Left lung (tissue), 10 donors: ENCODE measurements around the gene SLC52A3. TPM values are rescaled to one million over a fixed set of nuclear protein-coding genes. Genes with fewer than 3 reads are reported as not detected.
A peak's percentile ranks its signal among the peaks of the same experiment; 100 is the strongest.

Source experiments
- ATAC-seq: fragments of 200-7000 bp; cut with Tn5 transposase; one replicate; pipeline ENCODE4 v1.9.1; 2020; ENCODE audit warnings: moderate library complexity
- DNase-seq, 4 donors: peaks; one replicate each; pipeline ENCODE4 v3.0.0-alpha.2; 2013 to 2020
- H3K27ac ChIP-seq, 2 donors: fragments of 200-600 bp; sonication (generic) in 1 of 2; one replicate each; pipeline versions ENCODE4 v1.5.0 to v1.8.0; 2020 to 2021
- H3K27me3 ChIP-seq, 2 donors: fragments of 200-600 bp; sonication (generic) in 1 of 2; one replicate each; pipeline versions ENCODE4 v1.5.0 to v1.8.0; 2020 to 2021
- H3K36me3 ChIP-seq, 2 donors: fragments of 200-600 bp; sonication (generic) in 1 of 2; one replicate each; pipeline versions ENCODE4 v1.5.0 to v1.8.0; 2020 to 2021
- H3K4me1 ChIP-seq, 2 donors: fragments of 200-600 bp; one replicate each; pipeline ENCODE4 v1.8.0; 2021
- H3K4me3 ChIP-seq, 2 donors: fragments of 200-600 bp; sonication (generic) in 1 of 2; one replicate each; pipeline versions ENCODE4 v1.5.0 to v1.8.0; 2020 to 2021; ENCODE audit warnings: mild to moderate bottlenecking in 1 of 2
- H3K9me3 ChIP-seq, 2 donors: fragments of 200-600 bp; sonication (generic) in 1 of 2; one replicate each; pipeline versions ENCODE4 v1.5.0 to v1.8.0; 2020 to 2021
- CTCF ChIP-seq, 2 donors: fragments of 200-600 bp; sonication (generic) in 1 of 2; IDR thresholded peaks; one replicate each; pipeline versions ENCODE4 v1.5.0 to v1.8.0; 2021; ENCODE audit warnings: antibody characterized with exemption in 2 of 2
- intact Hi-C, 2 donors: fragments of 100-400 bp; cut with DNase I; formaldehyde crosslinking; loops; one replicate each; pipeline versions ENCODE4 v1.11.2 to v1.14.2; 2022
- polyA plus RNA-seq, 6 donors: library from polyadenylated mRNA; unstranded; fragments of 120-200 nt; gene quantifications; one replicate each; pipeline ENCODE4 v1.2.1, GENCODE V29; 2013; ENCODE audit not compliant: insufficient read length in 6 of 6
- total RNA-seq, 2 donors: library from RNA; stranded (reverse); fragmentation: NEBNext Ultra II Directional; extraction: Animal tissue kit (Norgen Biotek cat#: 25700); gene quantifications; one replicate each; pipeline ENCODE4 v1.2.1, GENCODE V29; 2021
- donor health status: DM: no; HTN: yes; CAD: no.
- donor health status: DM: no; HTN: no; CAD: no.

SLC52A3 gene
- total and polyA plus RNA-seq, 8 donors, result 0.37 to 2.7 (median 0.55) TPM

GRCh38 chr20:722822-723644, 45.3 kb downstream of the SLC52A3 start:
- H3K4me1 ChIP-seq, result peaks cover under 1 to 3% of the 10 kb centered on the region in 2 donors
- no peak overlapping the region for H3K27ac ChIP-seq
- H3K36me3 ChIP-seq, result no peaks in the 10 kb centered on the region
- TF ChIP-seq CTCF (IDR thresholded peaks at IDR 0.05), result no peak
- peaks cover 20 to 93% of the 10 kb centered on the region in 2 donors for H3K27me3 ChIP-seq
- ATAC-seq (no peak), DNase-seq (no peak)
- no peaks in the 10 kb centered on the region for H3K9me3 ChIP-seq
- intact Hi-C loops, result no loop called here
- H3K4me3 ChIP-seq, result no peak overlapping the region

GRCh38 chr20:721876-722275, 46.4 kb downstream of the SLC52A3 start:
- TF ChIP-seq CTCF (IDR thresholded peaks at IDR 0.05), result no peak
- no peaks in the 10 kb centered on the region for H3K36me3 ChIP-seq
- no peak for DNase-seq
- no peak overlapping the region for H3K4me3 ChIP-seq
- H3K27me3 ChIP-seq, result peaks cover 11 to 86% of the 10 kb centered on the region in 2 donors
- no peaks in the 10 kb centered on the region for H3K9me3 ChIP-seq
- no peak overlapping the region for H3K27ac ChIP-seq
- H3K4me1 ChIP-seq, result no peaks in the 10 kb centered on the region
- no peak for ATAC-seq
- intact Hi-C loops, result no loop called here

- H3K4me3 ChIP-seq, result no peak overlapping the region
- H3K4me1 ChIP-seq, result no peaks in the 10 kb centered on the region
- H3K36me3 ChIP-seq, result no peaks in the 10 kb centered on the region
- peaks cover 0 to 83% of the 10 kb centered on the region in 2 donors for H3K27me3 ChIP-seq
- intact Hi-C loops, result no loop called here
- ATAC-seq (no peak), DNase-seq (no peak)
- TF ChIP-seq CTCF (IDR thresholded peaks at IDR 0.05), result no peak
- no peaks in the 10 kb centered on the region for H3K9me3 ChIP-seq
- H3K27ac ChIP-seq, result no peak overlapping the region
These were observed 48.5 kb downstream of the SLC52A3 start for GRCh38 chr20:719816-720215.

GRCh38 chr20:719068-719467, 49.2 kb downstream of the SLC52A3 start:
- Histone ChIP-seq H3K36me3 (no peaks in the 10 kb centered on the region), H3K27ac (no peak overlapping the region), H3K4me3 (no peak overlapping the region), H3K9me3 (peaks cover 0 to 4% of the 10 kb centered on the region in 2 donors), H3K27me3 (peaks cover 0 to 76% of the 10 kb centered on the region in 2 donors), H3K4me1 (no peaks in the 10 kb centered on the region)
- DNase-seq (no peak), ATAC-seq (no peak)
- no peak for TF ChIP-seq CTCF (IDR thresholded peaks at IDR 0.05)
- intact Hi-C loops, result no loop called here

GRCh38 chr20:717832-718231, 50.5 kb downstream of the SLC52A3 start:
- H3K36me3 ChIP-seq, result no peaks in the 10 kb centered on the region

More at GRCh38 chr20:717832-718231, 50.5 kb downstream of the SLC52A3 start:
- no peak for TF ChIP-seq CTCF (IDR thresholded peaks at IDR 0.05)
- H3K9me3 ChIP-seq, result peaks cover 0 to 13% of the 10 kb centered on the region in 2 donors
- no peaks in the 10 kb centered on the region for H3K4me1 ChIP-seq
- ATAC-seq (peak; percentile 72), DNase-seq (no peak)
- H3K4me3 ChIP-seq, result no peak overlapping the region
- intact Hi-C loops, result no loop called here
- peaks cover 5 to 66% of the 10 kb centered on the region in 2 donors for H3K27me3 ChIP-seq
- no peak overlapping the region for H3K27ac ChIP-seq
